ENCODE results near the gene DNAJB13.

Gene DNAJB13

GRCh38 chr11:73995247-73995646 lies 44.4 kb downstream of the DNAJB13 start:
- no peak overlapping the region for H2AFZ ChIP-seq (ENCODE audit: low read depth)
- H4K20me1 ChIP-seq (ENCODE audit: insufficient read depth): no peaks in the 10 kb centered on the region
- no peak overlapping the region for H3K9ac ChIP-seq
- TF ChIP-seq, protein P1, sequence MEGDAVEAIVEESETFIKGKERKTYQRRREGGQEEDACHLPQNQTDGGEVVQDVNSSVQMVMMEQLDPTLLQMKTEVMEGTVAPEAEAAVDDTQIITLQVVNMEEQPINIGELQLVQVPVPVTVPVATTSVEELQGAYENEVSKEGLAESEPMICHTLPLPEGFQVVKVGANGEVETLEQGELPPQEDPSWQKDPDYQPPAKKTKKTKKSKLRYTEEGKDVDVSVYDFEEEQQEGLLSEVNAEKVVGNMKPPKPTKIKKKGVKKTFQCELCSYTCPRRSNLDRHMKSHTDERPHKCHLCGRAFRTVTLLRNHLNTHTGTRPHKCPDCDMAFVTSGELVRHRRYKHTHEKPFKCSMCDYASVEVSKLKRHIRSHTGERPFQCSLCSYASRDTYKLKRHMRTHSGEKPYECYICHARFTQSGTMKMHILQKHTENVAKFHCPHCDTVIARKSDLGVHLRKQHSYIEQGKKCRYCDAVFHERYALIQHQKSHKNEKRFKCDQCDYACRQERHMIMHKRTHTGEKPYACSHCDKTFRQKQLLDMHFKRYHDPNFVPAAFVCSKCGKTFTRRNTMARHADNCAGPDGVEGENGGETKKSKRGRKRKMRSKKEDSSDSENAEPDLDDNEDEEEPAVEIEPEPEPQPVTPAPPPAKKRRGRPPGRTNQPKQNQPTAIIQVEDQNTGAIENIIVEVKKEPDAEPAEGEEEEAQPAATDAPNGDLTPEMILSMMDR (conservative IDR thresholded peaks at IDR 0.05; ENCODE audit: low read depth, low read length): no peak
- H3K4me1 ChIP-seq (ENCODE audit: low read depth, poor library complexity, severe bottlenecking): peaks cover 4% of the 10 kb centered on the region
- H3K27ac ChIP-seq: no peak overlapping the region
- H3K4me3 ChIP-seq (IDR thresholded peaks at IDR 0.05; ENCODE audit: insufficient read depth, low read depth, low read length): no peak overlapping the region
- H3K79me2 ChIP-seq (ENCODE audit: insufficient read depth, low read depth): no peaks in the 10 kb centered on the region
- H3K36me3 ChIP-seq (ENCODE audit: insufficient read depth): no peaks in the 10 kb centered on the region
- H3K4me2 ChIP-seq: no peak overlapping the region
- H3K27me3 ChIP-seq (ENCODE audit: insufficient read depth, low read depth): no peaks in the 10 kb centered on the region

- Histone ChIP-seq H4K20me1 (ENCODE audit: insufficient read depth) (no peaks in the 10 kb centered on the region), H3K79me2 (ENCODE audit: insufficient read depth, low read depth) (no peaks in the 10 kb centered on the region), H3K4me2 (no peak overlapping the region), H3K36me3 (ENCODE audit: insufficient read depth) (no peaks in the 10 kb centered on the region), H3K9ac (no peak overlapping the region), H2AFZ (ENCODE audit: low read depth) (no peak overlapping the region), H3K27ac (no peak overlapping the region), H3K27me3 (ENCODE audit: insufficient read depth, low read depth) (no peaks in the 10 kb centered on the region), H3K4me1 (ENCODE audit: low read depth, poor library complexity, severe bottlenecking) (peaks cover 4% of the 10 kb centered on the region), H3K4me3 (IDR thresholded peaks at IDR 0.05; ENCODE audit: insufficient read depth, low read depth, low read length) (no peak overlapping the region)
- TF ChIP-seq, protein P1 (conservative IDR thresholded peaks at IDR 0.05; ENCODE audit: low read depth, low read length): no peak
These were observed 44.9 kb downstream of the DNAJB13 start for GRCh38 chr11:73995731-73996130.

DNA sequence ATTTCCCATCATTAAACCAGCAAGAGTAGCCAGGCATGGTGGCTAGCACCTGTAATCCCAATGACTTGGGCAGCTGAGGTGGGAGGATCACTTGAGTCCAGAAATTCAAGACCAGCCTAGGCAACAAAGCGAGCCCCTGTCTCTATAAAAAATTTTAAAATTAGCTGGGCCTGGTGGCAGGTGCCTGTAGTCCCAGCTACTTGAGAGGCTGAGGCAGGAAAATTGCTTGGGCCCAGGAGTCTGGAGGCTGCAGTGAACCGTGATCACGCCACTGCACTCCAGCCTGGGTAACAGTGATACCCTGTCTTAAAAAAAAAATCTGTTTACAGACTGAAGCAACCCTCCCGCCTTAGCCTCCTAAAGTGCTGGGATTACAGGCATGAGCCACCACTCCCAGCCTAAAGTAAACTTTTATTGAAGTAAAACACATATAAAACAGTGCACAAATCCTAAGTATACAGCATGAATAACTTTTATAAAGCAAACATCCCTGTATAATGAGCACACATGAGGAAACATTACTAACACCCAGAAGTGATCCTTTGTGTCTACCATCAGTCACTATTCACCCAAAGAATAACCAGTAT lies 45.4 kb downstream of the DNAJB13 start:
- Histone ChIP-seq H3K27ac (no peak overlapping the region), H3K4me2 (no peak overlapping the region), H3K27me3 (ENCODE audit: insufficient read depth, low read depth) (no peaks in the 10 kb centered on the region), H4K20me1 (ENCODE audit: insufficient read depth) (no peaks in the 10 kb centered on the region), H3K36me3 (ENCODE audit: insufficient read depth) (no peaks in the 10 kb centered on the region), H3K4me1 (ENCODE audit: low read depth, poor library complexity, severe bottlenecking) (peaks cover 4% of the 10 kb centered on the region), H3K9ac (no peak overlapping the region), H3K79me2 (ENCODE audit: insufficient read depth, low read depth) (no peaks in the 10 kb centered on the region), H2AFZ (ENCODE audit: low read depth) (no peak overlapping the region), H3K4me3 (IDR thresholded peaks at IDR 0.05; ENCODE audit: insufficient read depth, low read depth, low read length) (no peak overlapping the region)
- TF ChIP-seq, protein P1 (conservative IDR thresholded peaks at IDR 0.05; ENCODE audit: low read depth, low read length): no peak

DNA sequence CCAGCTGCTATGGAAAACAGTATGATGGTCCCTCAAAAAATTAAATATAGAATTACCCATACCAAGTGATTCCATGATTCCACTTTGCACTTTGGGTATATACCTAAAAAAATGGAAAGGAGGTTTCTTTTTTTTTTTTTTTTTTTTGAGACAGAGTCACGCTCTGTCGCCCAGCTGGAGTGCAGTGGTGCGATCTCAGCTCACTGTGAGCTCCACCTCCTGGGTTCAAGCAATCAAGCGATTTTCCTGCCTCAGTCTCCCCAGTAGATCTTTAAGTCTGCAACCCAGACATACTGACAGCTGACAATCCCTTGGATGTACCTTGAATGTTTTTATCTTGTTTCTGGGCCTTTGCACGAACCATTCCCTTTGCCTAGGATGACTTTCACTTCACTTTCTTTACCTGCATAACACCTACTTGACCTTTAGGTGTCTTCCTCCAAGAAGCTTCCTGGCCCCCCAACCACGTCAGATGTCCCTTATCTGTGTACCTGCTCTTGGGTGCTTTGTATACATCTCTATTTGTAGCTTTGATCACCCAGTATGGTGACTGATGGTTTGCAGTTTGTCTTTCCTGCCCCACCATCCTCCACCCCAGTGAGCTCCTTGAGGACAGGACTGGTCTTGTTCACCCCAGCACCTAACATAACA lies 46.4 kb downstream of the DNAJB13 start:
- no peaks in the 10 kb centered on the region for H3K36me3 ChIP-seq (ENCODE audit: insufficient read depth)
- H3K9ac ChIP-seq: no peak overlapping the region
- no peaks in the 10 kb centered on the region for H3K79me2 ChIP-seq (ENCODE audit: insufficient read depth, low read depth)
- no peaks in the 10 kb centered on the region for H4K20me1 ChIP-seq (ENCODE audit: insufficient read depth)
- H2AFZ ChIP-seq (ENCODE audit: low read depth): no peak overlapping the region
- peaks cover 4% of the 10 kb centered on the region for H3K4me1 ChIP-seq (ENCODE audit: low read depth, poor library complexity, severe bottlenecking)
- no peak overlapping the region for H3K4me2 ChIP-seq
- H3K4me3 ChIP-seq (IDR thresholded peaks at IDR 0.05; ENCODE audit: insufficient read depth, low read depth, low read length): no peak overlapping the region
- TF ChIP-seq, protein P1 (conservative IDR thresholded peaks at IDR 0.05; ENCODE audit: low read depth, low read length): no peak
- no peak overlapping the region for H3K27ac ChIP-seq
- H3K27me3 ChIP-seq (ENCODE audit: insufficient read depth, low read depth): no peaks in the 10 kb centered on the region

All from KMS-11 (cell line).